PC-3 (cell line): ENCODE results near the gene MAJIN. TPM values are rescaled to one million over a fixed set of nuclear protein-coding genes. Genes with fewer than 3 reads are reported as not detected.
A peak's percentile ranks its signal among the peaks of the same experiment; 100 is the strongest.

Experiments
- ATAC-seq: fragments of 200-7000 bp; cut with Tn5 transposase; 2 replicates; pipeline ENCODE4 v1.9.1; 2020; ENCODE audit warnings: mild to moderate bottlenecking, moderate library complexity
- BruUV-seq: library from RNA; stranded (reverse); fragments of 400-500 nt; replicated peaks from 2 replicates; lab custom pipeline; 2021; lab: Mats Ljungman, UMichigan
- CTCF ChIA-PET: fragments of 300-600 bp; sonication (Branson Sonifier 250); formaldehyde crosslinking; loops from one replicate; lab custom pipeline; 2022; ENCODE audit warnings: antibody characterized with exemption; lab: Charles Lee
- POLR2A ChIA-PET: fragments of 300-600 bp; sonication (Branson Sonifier 250); formaldehyde crosslinking; loops from one replicate; lab custom pipeline; 2022; ENCODE audit warnings: antibody characterized with exemption; ENCODE audit not compliant: unreplicated experiment; lab: Charles Lee
- DNase-seq: peaks from one replicate; pipeline ENCODE4 v3.0.0-alpha.2; 2015
- H2AFZ ChIP-seq: fragments of 300-600 bp; sonication (generic); 2 replicates; pipeline ENCODE4 v1.6.0; 2016; ENCODE audit warnings: antibody characterized with exemption, low read length
- H3F3A ChIP-seq: fragments of 300-600 bp; sonication (generic); one replicate; pipeline ENCODE4 v1.6.0; 2017; ENCODE audit warnings: antibody characterized with exemption, low read length, control low read depth, mild to moderate bottlenecking; ENCODE audit not compliant: unreplicated experiment
- H3K27ac ChIP-seq: fragments of 300-600 bp; sonication (generic); 2 replicates; pipeline ENCODE4 v1.5.1; 2016; ENCODE audit warnings: mild to moderate bottlenecking, low read length
- H3K27me3 ChIP-seq: fragments of 300-600 bp; sonication (generic); 2 replicates; pipeline ENCODE4 v1.6.1; 2016; ENCODE audit warnings: low read length, mixed read lengths
- H3K36me3 ChIP-seq: fragments of 300-600 bp; sonication (generic); 2 replicates; pipeline ENCODE4 v1.6.1; 2016; ENCODE audit warnings: low read depth, mixed run types, low read length, mixed read lengths
- H3K4me1 ChIP-seq: fragments of 300-600 bp; sonication (generic); 2 replicates; pipeline ENCODE4 v1.5.1; 2016; ENCODE audit warnings: low read length; ENCODE audit not compliant: insufficient read depth
- H3K4me2 ChIP-seq: fragments of 300-600 bp; sonication (generic); 2 replicates; pipeline ENCODE4 v1.6.0; 2016; ENCODE audit warnings: low read length
- H3K4me3 ChIP-seq: fragments of 300-600 bp; sonication (generic); 2 replicates; pipeline ENCODE4 v1.5.1; 2016; ENCODE audit warnings: mild to moderate bottlenecking, low read length, mixed read lengths
- H3K79me2 ChIP-seq: fragments of 300-600 bp; sonication (generic); 2 replicates; pipeline ENCODE4 v1.6.1; 2017; ENCODE audit warnings: low read length, mixed read lengths
- H3K9ac ChIP-seq: fragments of 300-600 bp; sonication (generic); 2 replicates; pipeline ENCODE4 v1.6.0; 2016; ENCODE audit warnings: mild to moderate bottlenecking, low read length
- H3K9me2 ChIP-seq: fragments of 300-600 bp; sonication (generic); replicated peaks from 2 replicates; pipeline ENCODE4 v1.6.1; 2016; ENCODE audit warnings: mixed run types, low read length, mixed read lengths
- H3K9me3 ChIP-seq: fragments of 300-600 bp; sonication (generic); 2 replicates; pipeline ENCODE4 v1.6.1; 2016; ENCODE audit warnings: low read length, mixed read lengths
- H4K20me1 ChIP-seq: fragments of 300-600 bp; sonication (generic); 2 replicates; pipeline ENCODE4 v1.6.1; 2016; ENCODE audit warnings: low read length, mixed read lengths
- EZH2 ChIP-seq: fragments of 300-600 bp; sonication (generic); IDR thresholded peaks from one replicate; pipeline ENCODE4 v1.6.1; 2017; ENCODE audit warnings: antibody characterized with exemption, mild to moderate bottlenecking, low read length; ENCODE audit not compliant: unreplicated experiment
- EZH2phosphoT487 ChIP-seq: fragments of 300-600 bp; sonication (generic); IDR thresholded peaks from 2 replicates; pipeline ENCODE4 v1.6.1; 2018; ENCODE audit warnings: mild to moderate bottlenecking, antibody characterized with exemption, low read length, borderline replicate concordance
- intact Hi-C: fragments of 100-400 bp; cut with micrococcal nuclease; formaldehyde crosslinking; loops from 2 replicates; pipeline ENCODE4 v1.9.0; 2023
- total RNA-seq: library from RNA; depleted of rRNA; stranded (reverse); fragments of >200 nt; gene quantifications from 2 replicates; pipeline ENCODE4 v1.2.3, GENCODE V29; 2014
- TF ChIP-seq, protein P1 (sequence below): fragments of 300-600 bp; sonication (generic); conservative IDR thresholded peaks from 2 replicates; pipeline ENCODE4 v1.5.1; 2017; ENCODE audit warnings: antibody characterized with exemption, low read depth, mild to moderate bottlenecking, low read length

MAJIN gene
- total RNA-seq, 1 experiment from 2014 or later: not detected

DNA sequence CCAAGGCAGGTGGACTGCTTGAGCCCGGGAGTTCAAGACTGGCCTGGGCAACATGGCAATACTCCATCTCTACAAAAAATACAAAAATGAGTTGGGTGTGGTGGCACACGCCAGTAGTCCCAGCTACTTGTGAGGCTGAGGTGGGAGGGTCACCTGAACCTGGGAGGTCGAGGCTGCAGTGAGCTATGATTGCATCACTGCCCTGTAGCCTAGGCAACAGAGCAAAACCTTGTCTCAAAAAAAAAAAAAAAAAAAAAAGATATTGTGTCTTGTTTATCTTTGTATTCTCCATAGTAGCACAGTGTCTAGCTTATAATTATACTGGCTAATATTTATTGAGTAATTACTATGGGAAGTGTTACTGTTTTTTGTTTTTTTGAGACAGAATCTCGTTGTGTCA, 20.4 kb downstream of the MAJIN start:
- POLR2A ChIA-PET: no interaction called here
- no TSS peak for BruUV-seq

DNA sequence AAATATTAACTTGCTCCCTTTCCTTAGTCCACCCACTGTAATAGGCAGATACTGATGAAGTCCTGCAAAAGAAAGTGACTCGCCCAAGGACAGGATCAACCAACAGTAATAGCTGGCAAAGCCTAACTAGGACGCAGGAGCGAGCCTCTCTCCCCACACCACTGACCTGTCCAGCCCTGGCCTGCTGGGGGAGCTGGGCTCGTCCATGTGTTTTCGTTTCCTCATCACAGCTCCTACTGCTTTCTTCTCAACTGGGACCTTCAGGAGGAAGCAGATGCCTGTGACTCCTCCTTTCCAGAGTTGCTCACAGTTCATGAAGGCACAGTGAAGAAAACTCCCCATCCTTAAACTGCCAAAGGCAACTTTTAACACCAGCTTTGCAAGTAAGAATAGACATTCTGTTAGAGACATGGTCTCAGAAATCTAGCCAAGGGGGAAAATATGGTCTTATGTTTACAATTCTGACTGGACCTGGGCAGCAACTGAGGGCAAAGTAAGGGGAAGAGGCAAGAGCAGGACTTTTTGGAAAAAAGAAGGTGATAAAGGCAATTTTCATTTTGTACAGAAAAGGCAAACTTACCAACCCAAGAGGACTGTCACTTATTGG, 24.6 kb downstream of the MAJIN start:
- no peak overlapping the region for H2AFZ ChIP-seq
- H3K9me2 ChIP-seq: no peaks in the 10 kb centered on the region
- TF ChIP-seq, protein P1, sequence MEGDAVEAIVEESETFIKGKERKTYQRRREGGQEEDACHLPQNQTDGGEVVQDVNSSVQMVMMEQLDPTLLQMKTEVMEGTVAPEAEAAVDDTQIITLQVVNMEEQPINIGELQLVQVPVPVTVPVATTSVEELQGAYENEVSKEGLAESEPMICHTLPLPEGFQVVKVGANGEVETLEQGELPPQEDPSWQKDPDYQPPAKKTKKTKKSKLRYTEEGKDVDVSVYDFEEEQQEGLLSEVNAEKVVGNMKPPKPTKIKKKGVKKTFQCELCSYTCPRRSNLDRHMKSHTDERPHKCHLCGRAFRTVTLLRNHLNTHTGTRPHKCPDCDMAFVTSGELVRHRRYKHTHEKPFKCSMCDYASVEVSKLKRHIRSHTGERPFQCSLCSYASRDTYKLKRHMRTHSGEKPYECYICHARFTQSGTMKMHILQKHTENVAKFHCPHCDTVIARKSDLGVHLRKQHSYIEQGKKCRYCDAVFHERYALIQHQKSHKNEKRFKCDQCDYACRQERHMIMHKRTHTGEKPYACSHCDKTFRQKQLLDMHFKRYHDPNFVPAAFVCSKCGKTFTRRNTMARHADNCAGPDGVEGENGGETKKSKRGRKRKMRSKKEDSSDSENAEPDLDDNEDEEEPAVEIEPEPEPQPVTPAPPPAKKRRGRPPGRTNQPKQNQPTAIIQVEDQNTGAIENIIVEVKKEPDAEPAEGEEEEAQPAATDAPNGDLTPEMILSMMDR: no peak
- TF ChIP-seq EZH2phosphoT487 (no peak), EZH2 (no peak)
- ATAC-seq (peak; percentile 49), DNase-seq (no peak)
- no peak overlapping the region for H3K9ac ChIP-seq
- ChIA-PET POLR2A (no interaction called here), CTCF (interaction anchor here (0.8 kb wide), 1 partner anchor 15 kb away, joined by 5 read pairs; no protein-coding TSS in a partner anchor)
- H3K9me3 ChIP-seq: no peaks in the 10 kb centered on the region
- no peaks in the 10 kb centered on the region for H3K4me1 ChIP-seq
- no peak overlapping the region for H3K4me2 ChIP-seq
- H3K79me2 ChIP-seq: no peaks in the 10 kb centered on the region
- no TSS peak for BruUV-seq
- no peak overlapping the region for H3K4me3 ChIP-seq
- no peaks in the 10 kb centered on the region for H3K36me3 ChIP-seq
- H3K27me3 ChIP-seq: no peaks in the 10 kb centered on the region
- H3F3A ChIP-seq: no peaks in the 10 kb centered on the region
- H4K20me1 ChIP-seq: no peaks in the 10 kb centered on the region
- H3K27ac ChIP-seq: no peak overlapping the region
- intact Hi-C loops: no loop called here

More for the DNA sequence above, 20.4 kb downstream of the MAJIN start:
- Histone ChIP-seq H3K4me2 (no peak overlapping the region), H4K20me1 (no peaks in the 10 kb centered on the region), H3K4me3 (no peak overlapping the region), H3F3A (no peaks in the 10 kb centered on the region), H3K4me1 (no peaks in the 10 kb centered on the region), H3K9me3 (no peaks in the 10 kb centered on the region), H3K9ac (no peak overlapping the region), H3K9me2 (no peaks in the 10 kb centered on the region), H3K27me3 (peaks cover 14% of the 10 kb centered on the region), H2AFZ (no peak overlapping the region), H3K79me2 (no peaks in the 10 kb centered on the region), H3K27ac (no peak overlapping the region), H3K36me3 (no peaks in the 10 kb centered on the region)
- TF ChIP-seq EZH2phosphoT487: no peak
- no peak for TF ChIP-seq EZH2
- TF ChIP-seq, protein P1: no peak
- no peak for ATAC-seq
- no peak for DNase-seq
- intact Hi-C loops: no loop called here
- CTCF ChIA-PET: no interaction called here

DNA sequence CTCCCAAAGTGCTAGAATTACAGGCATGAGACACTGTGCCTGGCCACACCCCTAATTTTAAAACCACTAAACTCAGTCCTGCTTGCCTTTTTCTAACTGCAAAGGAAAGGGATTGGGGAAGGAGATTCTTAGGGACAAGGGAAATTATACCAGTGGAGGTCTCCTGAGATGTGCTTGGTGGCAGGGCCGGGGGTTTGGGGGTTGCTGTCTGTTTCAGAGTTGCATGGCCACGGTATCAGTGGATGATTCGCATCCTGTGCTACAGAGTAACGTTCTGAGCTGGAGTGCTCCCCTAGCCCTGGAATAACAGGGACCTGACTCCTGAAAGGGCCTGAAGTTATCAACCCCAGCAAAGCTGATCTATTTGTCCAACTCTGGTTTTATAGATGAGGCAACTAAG, 35.4 kb downstream of the MAJIN start:
- Histone ChIP-seq H4K20me1 (no peaks in the 10 kb centered on the region), H3K27me3 (no peaks in the 10 kb centered on the region), H3K4me2 (no peak overlapping the region), H3K4me3 (no peak overlapping the region), H3K79me2 (no peaks in the 10 kb centered on the region), H3K9me2 (no peaks in the 10 kb centered on the region), H3K4me1 (no peaks in the 10 kb centered on the region), H2AFZ (no peak overlapping the region), H3F3A (no peaks in the 10 kb centered on the region), H3K9me3 (no peaks in the 10 kb centered on the region), H3K9ac (no peak overlapping the region), H3K36me3 (no peaks in the 10 kb centered on the region), H3K27ac (no peak overlapping the region)
- ChIA-PET CTCF (interaction anchor here (0.6 to 0.8 kb wide), 2 partner anchors 62 to 232 kb away, joined by 3 to 4 read pairs; no protein-coding TSS in a partner anchor), POLR2A (interaction anchor here (0.5 kb wide), 1 partner anchor 68 kb away, joined by 3 read pairs; no protein-coding TSS in a partner anchor)
- TF ChIP-seq EZH2phosphoT487 (no peak), EZH2 (no peak)
- TF ChIP-seq, protein P1: no peak
- intact Hi-C loops: no loop called here
- ATAC-seq: no peak
- DNase-seq: no peak
- BruUV-seq: no TSS peak
